Hematopoietic multipotent progenitor cell treated with erythropoietin and hydrocortisone succinate and interleukin-3 and kit ligand, for 6 days (in vitro differentiated cells): ENCODE data around the gene LACTBL1.
A peak's percentile ranks its signal among the peaks of the same experiment; 100 is the strongest.
"Not testable (repeated sequence)": the region's sequence is repeated elsewhere in the genome, so short reads cannot be mapped to it uniquely, and the experiment has no call there.

Experiments
- DNase-seq: peaks from one replicate; pipeline ENCODE4 v3.0.0-alpha.2; 2015

LACTBL1 gene

DNA sequence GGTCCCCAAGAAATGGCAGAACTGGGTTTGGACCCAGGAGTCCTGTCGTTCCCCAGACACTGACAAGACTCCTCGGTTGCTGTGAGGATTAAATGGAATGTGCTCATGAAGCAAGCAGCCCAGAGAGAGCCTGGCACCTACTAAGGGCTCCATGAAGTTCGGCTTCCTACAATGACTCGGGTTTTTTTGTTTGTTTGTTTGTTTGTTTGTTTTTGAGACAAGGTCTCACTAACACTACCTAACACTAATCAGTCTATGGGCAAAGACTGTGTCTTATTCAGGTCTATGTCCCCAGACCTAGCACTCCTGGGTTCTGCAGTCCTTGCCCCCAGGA, 3.4 kb upstream of the LACTBL1 start:
- DNase-seq = no peak

DNA sequence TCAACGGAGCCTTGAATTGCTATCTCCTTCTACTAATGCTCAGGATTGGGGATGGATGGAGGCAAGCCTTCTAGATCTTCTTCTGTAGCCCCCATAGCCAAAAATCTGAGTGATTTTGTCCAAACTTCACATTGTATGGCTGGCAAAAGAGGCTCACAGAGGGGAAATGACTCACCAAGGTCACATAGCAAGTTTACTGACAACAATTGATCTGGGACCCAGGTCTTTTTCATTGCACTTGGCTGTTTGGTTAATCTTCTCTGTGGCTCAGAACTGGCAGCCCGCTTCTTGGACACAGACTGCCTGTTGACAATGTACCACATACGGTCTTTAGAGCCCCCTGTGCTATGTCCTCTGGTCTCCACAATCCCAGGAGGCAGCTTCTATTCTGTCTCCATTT, 3.0 kb upstream of the LACTBL1 start:
- no peak for DNase-seq

DNA sequence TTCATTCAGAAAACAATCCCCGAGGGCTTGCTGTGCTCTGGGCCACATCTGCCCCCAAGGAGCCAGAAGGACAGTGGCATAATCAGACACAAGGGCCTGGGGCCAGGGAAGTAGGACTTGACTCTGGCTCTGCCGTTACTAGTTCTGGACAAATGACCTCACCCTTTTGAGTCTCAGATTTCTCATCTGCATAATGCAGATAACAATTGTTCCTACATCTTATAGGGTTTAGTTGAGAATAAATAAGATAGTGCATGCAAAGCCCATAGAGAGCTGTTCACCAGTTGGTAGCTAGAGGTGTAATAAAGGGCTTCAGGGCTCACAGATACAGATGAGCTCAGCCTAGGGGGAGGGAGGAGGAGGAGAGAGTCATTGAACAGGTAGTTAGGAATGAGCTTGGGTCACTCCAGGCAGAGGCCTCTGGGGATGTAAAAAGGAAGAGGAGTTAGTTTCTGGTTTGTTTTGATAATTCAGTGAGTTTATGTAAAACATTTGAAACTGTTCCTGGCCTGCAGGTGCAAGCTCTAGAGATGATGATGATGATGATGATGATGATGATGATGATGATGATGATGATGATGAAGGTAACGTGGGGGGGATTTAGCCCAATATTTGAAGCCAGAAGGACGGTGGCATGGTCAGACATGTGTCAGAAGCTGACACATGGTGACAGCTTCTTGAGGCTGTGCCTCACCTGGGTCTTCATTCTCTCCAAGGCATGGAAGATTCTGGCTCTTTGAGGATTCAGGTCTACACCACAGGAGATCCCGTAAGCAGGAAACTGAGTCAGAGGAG, 858 bp downstream of the LACTBL1 start:
- DNase-seq = no peak

DNA sequence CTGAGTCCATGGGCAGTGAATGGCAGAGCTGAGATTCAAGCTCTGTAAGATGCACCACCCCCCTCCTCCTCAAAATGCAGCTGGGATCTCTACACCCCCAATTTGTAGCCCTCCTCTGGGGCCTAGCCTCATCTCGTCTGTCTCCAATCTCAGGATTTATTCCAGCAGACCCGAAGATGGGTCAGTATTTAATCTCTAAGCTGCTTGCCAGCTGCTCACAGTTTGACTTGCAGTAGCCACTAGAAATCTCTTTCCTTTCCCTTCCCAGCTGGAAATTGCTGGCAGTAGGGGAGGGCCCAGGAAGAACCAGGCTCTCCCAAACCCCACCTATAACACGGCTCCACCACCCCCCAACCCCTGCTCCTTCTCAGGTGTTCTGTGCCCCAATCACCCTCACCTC, 1.5 kb downstream of the LACTBL1 start:
- no peak for DNase-seq

DNA sequence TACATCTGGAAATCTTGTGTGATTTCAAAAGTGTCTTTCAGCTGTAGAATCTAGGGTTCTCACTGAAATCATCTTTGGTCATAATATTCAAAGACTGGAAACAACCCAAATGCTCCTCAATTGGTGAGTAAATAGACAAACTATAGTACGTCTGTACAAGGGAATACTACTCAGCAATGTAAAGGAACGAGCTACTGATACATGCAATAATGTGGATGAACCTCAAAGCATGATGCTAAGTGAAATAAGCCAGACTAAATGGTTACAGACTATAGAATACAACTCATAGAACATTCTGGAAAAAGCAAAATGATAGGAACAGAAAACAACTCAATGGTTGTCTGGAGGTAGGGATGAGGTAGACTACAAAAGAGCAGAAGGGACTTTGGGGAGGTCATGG, 2.6 kb downstream of the LACTBL1 start:
- DNase-seq = no peak

DNA sequence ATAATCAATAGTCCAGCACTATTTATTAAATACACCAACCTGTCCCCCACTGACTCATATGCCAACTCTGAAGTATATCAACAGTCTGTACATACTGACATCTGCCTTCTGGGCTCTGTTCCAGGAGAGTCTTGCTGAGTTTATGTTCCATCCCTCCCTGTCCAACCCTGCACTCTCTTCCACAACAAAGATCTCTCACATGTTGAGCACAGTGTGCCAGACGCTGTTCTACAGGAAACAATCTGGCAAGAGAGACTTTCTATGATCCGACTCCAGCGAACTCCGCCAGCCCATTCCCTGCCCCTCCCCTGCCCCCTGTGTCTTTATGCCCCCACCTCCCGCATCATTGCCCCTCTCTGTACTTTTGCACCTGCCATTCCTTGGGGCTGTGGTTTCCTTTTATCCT, 3.4 kb downstream of the LACTBL1 start:
- DNase-seq = peak; percentile 19

DNA sequence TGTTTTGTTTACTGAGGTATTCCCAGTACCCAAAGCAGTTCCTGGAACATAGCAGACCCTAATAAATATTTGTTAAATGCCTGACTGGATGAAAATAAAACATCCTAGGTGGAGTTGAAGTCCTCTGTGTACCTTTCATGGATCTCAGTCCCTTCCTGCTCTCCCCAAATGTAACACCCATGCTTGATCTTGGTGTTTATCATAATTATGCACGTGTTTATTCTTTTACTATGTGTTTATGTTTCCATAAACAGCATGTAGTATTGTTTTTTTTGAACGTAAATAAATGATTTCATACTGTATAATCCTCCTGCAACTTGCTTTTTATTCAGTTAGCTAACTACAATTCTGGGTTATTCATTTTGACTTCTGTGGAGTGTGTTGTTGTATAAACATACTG, 4.8 kb downstream of the LACTBL1 start:
- no peak for DNase-seq

DNA sequence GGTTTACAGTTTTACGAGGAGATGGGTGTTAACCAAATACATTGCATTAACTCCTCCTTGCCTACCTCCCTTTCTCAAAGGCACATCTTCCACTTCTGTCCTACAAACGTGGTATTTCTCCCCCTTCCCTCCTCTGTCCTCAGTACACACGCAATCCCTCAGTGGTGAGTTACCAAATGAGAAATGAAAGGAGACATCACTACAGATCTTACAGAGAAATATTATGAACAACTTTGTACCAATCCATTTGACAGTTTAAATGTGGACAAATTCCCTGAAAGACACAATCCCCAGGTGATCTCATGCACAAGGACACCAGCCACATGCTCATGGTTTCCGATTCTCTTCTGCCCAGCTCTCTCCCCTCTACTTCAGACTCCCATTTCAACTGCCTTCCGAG, 6.4 kb downstream of the LACTBL1 start:
- no peak for DNase-seq

DNA sequence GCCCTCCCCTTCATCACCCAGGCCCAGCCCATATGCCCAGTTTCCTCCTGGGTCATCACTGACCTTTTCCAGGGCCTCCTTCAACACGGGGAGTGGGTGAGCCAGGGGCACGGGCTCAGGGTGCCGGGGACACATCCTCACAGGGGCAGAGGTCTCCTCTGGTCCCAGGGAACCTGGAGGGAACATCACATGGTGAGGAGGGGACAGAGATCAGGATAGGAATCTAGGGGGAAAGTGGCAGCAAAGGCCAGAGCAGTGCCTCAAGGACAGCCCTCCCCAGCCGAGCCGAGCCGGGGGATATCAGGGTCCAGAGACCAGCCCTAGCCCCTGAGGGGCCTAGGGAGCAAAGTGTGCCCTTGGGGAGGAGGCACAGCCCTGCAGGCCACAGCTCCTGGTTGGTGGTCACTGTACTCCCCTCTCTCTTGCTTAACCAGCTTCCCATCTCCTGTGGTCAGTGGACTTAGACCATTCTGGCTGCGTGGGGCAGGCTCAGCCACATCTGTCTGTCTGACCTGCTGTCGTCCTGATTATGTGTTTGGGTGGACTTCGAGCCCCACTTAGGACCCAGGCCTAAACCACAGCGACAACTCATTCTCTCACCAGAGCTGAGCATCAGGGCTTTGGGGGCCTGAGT, 9.5 kb downstream of the LACTBL1 start:
- no peak for DNase-seq

DNA sequence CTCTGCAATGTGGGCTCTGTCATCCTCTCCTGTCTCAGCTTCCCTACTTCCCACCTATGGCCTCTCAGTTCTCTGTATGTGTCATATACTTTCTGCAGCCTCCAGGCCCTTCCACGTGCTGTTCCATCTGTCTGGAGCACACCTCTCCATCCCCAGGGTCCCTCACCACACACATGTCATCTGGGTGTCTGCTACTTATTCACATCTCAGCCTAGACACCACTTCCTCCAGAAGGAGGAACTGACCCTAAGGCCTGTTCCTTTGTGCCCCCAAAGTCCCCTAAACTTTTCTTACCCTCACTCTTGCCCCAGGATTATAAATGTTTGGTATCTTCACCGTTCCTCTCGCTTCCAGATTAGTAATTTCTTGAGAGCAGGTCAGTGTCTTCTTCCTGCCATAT, 10.1 kb downstream of the LACTBL1 start:
- no peak for DNase-seq

DNA sequence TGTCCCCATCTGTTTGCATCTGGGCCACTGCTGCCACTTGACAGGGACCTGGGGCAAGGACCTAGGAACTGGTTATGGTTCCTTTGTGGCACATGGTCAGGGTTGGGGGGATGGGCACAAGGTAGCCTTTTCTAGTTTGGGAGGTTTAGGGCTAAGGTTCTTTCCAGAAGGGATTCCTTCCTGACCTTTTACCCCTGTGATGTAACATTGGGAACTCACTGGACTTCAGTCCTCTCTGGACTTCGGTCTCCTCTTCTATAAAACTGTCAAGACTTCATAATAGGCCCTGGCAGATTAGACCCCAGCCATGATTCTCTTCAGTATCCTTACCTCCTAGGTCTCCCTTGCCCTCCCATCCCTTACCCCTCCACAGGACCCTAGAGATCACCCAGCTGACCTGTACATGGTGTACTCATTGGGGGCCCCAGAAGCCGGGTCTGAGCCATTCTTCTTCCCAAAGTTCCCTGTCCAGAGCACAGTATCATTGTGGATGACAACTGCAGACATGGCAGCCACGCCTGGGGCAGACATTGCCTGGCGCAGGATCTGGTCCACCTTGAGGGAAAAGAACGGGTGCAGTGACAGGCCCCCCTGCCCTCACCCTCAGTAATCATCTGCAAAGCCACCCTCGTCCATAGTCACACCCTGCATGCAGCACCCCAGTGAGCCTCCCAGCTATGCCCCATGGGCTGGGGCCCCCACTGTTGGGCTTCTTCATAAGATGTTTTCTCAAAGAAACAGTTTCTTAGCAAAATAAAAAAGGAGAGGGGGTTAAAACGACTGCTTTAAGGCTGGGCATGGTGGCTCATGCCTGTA, 12.9 kb downstream of the LACTBL1 start:
- no peak for DNase-seq

DNA sequence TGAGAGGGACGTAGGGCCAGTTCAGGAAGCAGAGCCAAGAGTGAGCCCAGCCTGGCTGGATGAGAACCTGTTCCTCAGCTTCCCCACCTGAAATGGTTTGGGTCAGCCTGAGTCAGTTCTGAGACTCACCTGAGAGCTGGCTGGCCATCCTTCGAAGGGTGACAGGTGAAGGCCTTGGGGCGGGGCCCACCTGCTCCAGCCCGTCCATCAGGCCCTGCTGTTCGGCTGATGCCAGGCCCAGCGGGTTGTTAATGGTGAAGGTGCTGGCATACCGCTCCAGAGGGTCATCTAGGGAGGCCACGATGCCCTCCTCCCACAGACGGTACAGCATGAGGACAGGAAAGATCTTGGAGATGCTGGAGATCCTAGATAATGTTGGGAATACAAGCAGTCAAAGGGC, 14.1 kb downstream of the LACTBL1 start:
- no peak for DNase-seq

DNA sequence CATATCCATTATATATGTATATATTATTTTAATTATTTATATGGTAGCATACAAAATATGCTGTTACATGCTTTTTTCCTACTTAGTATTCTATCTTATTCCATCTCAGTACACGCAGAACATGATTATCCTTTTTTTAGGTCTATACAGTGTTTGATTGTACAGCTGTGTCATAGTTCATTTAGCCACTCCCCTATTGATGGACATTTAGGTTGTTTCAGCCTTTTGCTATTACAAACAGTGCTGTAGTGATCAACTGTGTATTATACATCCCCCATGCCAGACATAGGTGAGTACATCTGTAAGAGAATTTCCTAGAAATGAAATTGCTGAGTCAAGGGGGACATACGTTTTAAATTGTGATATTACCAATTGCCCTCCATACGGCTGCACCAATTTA, 15.6 kb downstream of the LACTBL1 start:
- no peak for DNase-seq

DNA sequence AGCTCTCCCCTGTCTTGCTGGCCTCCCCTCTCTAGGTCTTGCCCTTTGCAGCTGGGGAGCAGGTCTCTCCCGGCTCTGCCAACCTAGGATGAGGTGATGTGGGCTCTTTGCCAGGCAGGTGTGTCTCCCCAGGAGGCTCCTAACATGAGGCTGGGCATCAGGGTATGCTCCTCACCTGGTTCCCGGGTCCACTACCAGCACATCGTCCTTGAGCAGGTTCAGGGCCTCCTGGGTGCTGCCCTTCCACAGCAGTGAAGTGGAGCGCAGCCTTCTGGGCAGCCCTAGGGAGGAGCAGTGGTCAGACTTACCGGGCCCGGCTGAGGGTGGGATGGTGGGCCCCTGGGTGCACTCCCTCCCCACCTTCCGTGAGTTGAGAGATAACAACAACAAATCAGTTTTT, 17.5 kb downstream of the LACTBL1 start:
- no peak for DNase-seq

DNA sequence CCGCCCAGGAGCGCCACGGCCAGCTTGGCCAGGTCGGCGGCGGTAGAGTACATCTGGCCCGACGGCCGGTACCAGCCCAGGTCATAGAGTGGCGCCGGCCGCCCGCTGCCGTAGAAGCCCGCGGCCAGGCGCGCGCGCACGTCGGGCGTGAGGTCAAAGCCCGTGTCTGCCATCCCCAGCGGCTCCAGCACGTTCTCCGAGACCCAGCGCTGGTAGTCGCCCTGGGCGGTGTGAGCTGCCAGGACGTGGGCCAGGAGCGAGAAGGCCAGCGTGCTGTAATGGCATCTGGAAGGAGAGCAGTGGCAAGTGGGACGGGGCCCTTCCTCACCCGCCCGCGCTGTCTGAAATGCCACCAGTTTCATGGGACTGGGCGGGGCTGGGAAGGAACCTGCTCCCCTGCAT, 18.9 kb downstream of the LACTBL1 start:
- DNase-seq = no peak

DNA sequence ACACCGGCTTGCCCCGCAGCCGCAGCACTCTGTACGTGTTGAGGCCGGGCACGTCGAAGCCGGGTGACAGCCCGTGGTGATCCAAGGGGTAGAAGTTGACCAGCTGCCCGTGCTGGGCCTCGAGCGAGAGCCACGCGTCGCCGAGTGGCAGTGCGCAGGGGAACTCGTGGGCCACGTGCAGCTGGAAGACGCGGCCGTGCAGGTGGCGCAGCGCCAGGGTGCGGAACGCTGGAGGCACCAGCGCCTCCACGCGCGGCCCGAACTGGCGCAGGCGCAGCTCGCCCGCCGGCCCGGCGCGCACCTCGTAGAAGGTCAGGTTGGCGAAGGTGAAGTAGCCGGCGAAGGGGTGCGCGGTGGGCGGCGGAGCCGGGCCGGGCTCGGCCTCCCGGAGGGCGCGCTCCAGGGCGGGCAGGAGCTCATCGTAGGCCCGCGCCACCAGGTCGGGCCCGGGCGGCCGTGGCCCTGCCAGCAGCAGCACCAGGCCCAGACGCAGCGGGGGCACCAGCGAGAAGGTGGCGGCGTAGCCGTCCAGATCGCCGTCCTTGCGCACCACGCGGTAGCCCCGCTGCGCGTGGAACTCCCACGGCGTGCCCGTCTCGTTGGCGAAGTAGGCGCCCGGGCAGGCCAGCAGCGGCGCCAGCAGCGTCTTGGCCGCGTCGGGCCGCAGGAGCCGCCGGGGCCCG, 19.5 kb downstream of the LACTBL1 start:
- DNase-seq = no peak

DNA sequence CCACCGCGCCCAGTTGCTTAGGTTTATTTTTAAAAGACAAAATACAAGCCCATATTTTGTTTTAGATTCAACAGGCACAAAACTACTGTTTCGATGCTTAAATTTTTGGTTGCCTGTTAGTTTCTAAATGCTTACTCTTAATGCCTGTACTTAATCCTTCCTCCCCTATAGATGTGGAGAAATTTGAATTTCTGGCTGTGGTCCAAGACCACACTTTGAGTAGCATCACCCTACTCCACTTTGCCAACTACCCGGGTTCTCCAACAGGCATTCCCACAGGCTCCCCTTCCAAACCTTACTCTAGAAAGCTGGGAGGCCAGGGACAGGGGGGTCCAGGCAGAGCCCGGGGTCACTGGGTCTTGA, 20.0 kb downstream of the LACTBL1 start:
- DNase-seq = no peak

DNA sequence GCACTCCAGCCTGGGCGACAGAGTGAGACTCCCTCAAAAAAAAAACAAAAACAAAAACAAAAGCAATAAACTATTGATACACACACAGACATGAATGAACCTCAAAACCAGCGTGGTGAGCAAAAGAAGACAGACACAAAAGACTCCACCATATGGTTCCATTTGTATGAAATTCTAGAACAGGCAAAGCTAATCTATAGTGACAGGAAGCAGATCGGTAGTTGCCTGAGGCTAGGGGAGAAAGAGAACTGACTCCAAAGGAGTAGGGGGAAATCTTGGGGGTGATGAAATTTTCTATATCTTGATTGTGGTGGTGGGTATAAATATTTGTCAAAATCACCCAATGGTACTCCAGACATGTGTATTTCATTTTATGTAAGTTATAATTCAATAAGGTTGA, 20.9 kb downstream of the LACTBL1 start:
- no peak for DNase-seq

DNA sequence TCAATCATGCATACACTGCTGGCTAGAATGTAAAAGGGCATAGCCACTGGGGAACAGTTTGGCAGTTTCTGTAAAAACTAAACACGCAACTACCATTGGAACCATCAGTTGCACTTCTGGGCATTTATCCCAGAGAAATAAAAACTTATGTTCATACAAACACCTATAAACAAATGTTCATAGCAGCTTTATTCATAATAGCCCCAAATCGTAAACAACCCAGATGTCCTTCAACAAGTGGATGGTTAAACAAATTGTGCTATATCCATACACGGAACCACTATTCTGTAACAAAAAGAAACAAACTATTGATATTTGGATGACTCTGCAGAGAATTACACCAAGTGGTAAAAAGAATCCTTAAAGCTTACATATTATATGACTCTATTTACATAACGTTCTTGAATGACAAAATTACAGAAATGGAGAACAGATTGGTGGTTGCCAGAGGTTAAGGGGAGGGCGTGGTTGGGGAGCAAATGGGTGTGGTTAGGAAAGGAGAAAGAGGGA, 22.8 kb downstream of the LACTBL1 start:
- DNase-seq = no peak

DNA sequence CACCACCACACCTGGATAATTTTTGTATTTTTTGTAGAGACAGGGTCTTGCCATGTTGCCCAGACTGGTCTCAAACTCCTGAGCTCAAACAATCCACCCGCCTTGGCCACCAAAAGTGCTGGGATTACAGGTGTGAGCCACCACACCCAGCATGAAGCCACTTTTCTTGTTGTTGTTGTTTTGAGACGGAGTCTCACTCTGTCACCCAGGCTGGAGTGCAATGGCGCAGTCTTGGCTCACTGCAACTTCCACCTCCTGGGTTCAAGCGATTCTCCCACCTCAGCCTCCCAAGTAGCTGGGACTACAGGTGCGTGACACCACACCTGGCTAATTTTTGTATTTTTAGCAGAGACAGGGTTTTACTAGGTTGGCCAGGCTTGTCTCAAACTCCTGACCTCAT, 27.5 kb downstream of the LACTBL1 start:
- not testable (repeated sequence) for DNase-seq

DNA sequence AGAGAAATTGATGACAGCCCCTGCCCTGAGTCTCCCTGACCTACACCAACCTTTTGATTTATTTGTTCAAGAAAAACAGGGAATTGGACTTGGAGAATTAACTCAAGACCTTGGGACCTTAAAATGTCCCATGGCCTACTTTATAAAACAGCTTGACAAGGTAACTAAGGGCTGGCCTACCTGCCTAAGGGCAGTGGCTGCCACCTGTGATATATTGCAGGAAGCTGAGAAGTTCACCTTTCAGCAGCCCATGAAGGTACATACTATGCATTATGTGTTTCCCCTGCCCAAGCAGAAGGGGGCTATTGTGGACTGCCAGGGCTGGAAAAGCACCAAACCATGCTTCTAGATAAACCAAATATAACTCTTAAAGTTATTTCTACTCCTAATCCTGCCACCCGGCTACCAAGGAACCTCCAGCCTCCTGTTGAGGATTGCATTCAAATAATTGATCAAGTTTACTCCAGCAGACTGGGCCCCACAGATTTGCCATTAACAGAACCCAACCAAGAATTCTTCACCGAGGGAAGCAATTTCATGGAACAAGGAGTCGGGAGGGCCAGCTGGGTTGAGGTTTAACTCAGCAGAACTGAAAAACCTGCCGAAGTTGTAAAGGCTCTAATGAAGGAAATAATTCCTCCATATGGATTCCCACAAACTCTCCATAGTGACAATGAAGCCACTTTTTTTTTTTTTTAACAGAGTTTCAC, 28.2 kb downstream of the LACTBL1 start:
- DNase-seq = no peak

DNA sequence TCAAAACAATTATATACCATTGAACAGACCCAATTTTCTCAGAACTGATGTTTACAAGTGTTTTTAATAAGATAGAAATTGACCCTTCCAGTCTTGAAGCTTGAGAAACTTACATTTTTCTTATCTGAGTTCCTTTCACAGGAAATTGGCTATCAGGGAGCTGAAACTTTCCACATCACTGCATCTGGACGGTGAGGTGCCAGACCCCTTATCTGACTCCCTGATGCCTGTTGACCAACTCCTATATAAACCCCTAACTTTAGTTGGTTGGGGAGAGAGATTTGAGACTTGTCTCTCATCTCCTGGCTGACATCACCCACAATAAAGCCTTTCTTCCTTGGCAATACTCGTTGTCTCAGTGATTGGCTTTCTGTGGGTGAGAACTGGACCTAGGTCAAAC, 31.4 kb downstream of the LACTBL1 start:
- DNase-seq = no peak

DNA sequence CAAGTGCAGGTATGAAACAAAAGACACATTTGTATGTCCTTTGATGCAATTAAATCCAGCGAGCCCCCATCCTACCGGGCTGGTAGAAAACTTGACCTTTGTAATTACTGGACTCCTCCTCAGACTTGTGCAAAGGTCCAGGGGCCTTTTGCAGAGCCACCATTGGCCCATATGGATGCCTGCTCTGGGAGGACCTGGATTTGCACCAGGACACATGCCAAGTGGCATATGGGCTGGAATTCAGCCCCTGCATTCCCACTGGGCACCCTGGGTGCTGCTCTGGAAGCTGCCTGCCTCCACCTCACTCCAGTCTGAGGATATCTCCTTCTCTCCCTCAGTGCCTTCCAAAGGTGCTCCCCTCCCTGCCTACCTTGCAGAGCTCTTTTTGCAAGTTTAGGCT, 36.0 kb downstream of the LACTBL1 start:
- DNase-seq = no peak
